PFSK-1 (cell line): ENCODE measurements around the gene PTGDS.

Experiments
- FOXP2 ChIP-seq: optimal IDR thresholded peaks from 2 replicates; pipeline ENCODE3; 2011; ENCODE audit warnings: borderline replicate concordance, control low read depth, inconsistent platforms; ENCODE audit not compliant: insufficient read depth; ENCODE audit errors: extremely low read length, extremely low read depth
- POLR2AphosphoS5 ChIP-seq: IDR thresholded peaks from 2 replicates; pipeline ENCODE4 v1.6.1; 2012; ENCODE audit warnings: low read depth, mild to moderate bottlenecking, control low read depth, low read length, moderate library complexity
- SIN3A ChIP-seq: IDR thresholded peaks from 2 replicates; pipeline ENCODE4 v1.6.1; 2012; ENCODE audit warnings: mild to moderate bottlenecking, low read length, moderate library complexity, borderline replicate concordance; ENCODE audit not compliant: insufficient read depth
- TAF1 ChIP-seq: IDR thresholded peaks from 2 replicates; pipeline ENCODE4 v1.6.1; 2012; ENCODE audit warnings: low read length, control low read depth, borderline replicate concordance; ENCODE audit not compliant: insufficient read depth
- TF ChIP-seq, protein P1 (sequence below), 2 experiments: IDR thresholded peaks; 2 replicates each; pipeline versions ENCODE4 v1.6.1 to v1.8.0; 2011 to 2012; ENCODE audit warnings: low read depth in 2 of 2, low read length in 2 of 2, control low read depth in 1 of 2, inconsistent platforms in 1 of 2, mild to moderate bottlenecking in 1 of 2, moderate library complexity in 1 of 2; ENCODE audit not compliant: insufficient read depth in 1 of 2

Gene PTGDS

DNA sequence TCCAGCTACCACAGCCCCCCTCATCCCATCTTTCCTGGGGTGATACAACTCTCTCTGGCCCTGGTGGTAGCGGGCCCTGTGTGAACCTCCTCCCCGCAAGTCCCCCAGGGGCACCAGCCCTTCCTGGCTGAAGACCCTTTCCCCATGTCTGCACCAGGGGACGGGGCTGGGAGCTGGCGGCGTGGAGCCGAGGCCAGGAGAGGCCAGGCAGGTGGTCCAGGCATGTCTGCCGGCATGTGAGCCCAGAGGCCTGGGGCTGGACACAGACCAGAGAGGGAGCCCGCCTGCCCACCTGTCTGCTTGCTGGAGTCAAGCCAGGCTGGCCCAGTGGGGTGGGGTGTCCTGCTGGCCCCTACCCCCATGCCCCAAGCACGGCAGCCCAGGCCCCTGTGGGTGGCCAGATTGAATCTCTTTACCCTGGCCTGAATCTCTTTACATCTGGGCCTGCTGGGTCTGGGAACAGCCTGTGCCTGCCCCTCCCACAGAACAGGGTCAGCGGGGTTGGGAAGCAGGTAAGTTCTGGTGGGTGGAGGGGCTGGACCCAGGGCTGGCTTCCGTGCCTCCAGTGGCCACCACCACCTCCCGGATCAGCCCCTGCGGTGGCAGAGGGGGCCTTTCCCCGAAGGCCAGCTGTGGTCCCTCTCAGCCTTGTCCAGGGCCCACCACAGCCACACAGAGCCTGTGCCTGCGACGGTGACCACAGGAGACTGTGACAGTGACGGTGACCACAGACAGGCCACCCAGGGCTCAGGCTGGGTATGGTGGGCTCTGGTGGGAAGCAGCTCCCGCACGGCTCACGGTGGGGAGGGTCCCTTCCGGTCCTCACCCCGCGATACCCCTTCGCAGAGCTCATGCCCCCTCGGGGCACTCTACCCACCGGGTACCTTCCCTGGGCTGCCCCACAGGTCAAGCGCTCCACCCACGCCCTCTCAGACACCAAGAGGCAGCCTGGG, 18.1 kb upstream of the PTGDS start:
- TF ChIP-seq SIN3A (no peak), POLR2AphosphoS5 (no peak), TAF1 (no peak)
- TF ChIP-seq, protein P1, sequence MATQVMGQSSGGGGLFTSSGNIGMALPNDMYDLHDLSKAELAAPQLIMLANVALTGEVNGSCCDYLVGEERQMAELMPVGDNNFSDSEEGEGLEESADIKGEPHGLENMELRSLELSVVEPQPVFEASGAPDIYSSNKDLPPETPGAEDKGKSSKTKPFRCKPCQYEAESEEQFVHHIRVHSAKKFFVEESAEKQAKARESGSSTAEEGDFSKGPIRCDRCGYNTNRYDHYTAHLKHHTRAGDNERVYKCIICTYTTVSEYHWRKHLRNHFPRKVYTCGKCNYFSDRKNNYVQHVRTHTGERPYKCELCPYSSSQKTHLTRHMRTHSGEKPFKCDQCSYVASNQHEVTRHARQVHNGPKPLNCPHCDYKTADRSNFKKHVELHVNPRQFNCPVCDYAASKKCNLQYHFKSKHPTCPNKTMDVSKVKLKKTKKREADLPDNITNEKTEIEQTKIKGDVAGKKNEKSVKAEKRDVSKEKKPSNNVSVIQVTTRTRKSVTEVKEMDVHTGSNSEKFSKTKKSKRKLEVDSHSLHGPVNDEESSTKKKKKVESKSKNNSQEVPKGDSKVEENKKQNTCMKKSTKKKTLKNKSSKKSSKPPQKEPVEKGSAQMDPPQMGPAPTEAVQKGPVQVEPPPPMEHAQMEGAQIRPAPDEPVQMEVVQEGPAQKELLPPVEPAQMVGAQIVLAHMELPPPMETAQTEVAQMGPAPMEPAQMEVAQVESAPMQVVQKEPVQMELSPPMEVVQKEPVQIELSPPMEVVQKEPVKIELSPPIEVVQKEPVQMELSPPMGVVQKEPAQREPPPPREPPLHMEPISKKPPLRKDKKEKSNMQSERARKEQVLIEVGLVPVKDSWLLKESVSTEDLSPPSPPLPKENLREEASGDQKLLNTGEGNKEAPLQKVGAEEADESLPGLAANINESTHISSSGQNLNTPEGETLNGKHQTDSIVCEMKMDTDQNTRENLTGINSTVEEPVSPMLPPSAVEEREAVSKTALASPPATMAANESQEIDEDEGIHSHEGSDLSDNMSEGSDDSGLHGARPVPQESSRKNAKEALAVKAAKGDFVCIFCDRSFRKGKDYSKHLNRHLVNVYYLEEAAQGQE (IDR thresholded peaks at IDR 0.05; ENCODE audit: insufficient read depth in 1 of 2, low read depth in 2 of 2, low read length in 2 of 2): no peak

DNA sequence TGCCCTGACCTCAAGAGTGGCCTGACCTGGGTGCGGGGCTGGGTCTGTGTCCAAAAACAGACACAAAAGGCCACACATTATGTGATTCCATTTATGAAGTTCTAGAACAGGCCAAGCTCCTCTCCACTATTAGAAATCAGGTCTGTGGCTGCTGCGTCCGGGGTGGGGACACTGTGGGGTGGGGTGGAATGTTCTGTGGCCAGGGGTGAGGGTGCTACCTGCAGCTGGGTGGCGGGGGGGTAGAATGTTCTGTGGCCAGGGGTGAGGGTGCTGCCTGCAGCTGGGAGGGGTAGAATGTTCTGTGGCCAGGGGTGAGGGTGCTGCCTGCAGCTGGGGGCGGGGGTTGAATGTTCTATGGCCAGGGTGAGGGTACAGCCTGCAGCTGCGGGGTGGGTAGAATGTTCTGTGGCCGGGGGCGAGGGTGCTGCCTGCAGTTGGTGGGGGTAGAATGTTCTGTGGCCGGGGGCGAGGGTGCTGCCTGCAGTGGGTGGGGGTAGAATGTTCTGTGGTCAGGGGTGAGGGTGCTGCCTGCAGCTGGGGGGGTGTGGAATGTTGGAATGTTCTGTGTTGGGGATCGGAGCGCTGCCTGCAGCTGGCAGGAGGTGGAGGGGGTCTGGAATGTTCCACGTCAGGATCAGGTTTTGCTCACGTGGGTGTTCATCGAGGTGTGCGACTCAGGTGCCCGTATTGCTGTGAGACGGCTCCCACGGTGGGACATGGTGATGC, 16.9 kb upstream of the PTGDS start:
- TF ChIP-seq POLR2AphosphoS5: no peak
- TF ChIP-seq, protein P1 (IDR thresholded peaks at IDR 0.05; ENCODE audit: insufficient read depth in 1 of 2, low read depth in 2 of 2, low read length in 2 of 2): no peak
- no peak for TF ChIP-seq SIN3A
- TF ChIP-seq TAF1: no peak
- TF ChIP-seq FOXP2: no peak

DNA sequence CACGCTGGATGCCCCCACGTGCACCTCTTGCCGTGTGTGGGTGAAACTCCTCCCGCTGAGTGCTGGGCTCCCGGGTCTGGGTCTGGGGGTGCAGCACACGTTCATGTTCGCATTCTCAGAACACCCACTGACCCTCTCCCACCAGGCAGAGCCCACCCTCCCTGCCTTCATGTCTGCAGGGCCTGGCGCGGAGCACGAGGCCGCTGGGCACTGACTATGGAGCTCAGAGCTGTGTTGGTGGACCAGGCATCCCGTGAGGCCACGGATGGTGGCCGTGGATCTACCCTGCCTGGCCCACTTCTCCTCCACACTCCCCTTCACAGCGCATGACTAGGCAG, 16.4 kb upstream of the PTGDS start:
- TF ChIP-seq SIN3A (no peak), TAF1 (no peak), POLR2AphosphoS5 (no peak), FOXP2 (no peak)
- TF ChIP-seq, protein P1 (IDR thresholded peaks at IDR 0.05; ENCODE audit: insufficient read depth in 1 of 2, low read depth in 2 of 2, low read length in 2 of 2): no peak

DNA sequence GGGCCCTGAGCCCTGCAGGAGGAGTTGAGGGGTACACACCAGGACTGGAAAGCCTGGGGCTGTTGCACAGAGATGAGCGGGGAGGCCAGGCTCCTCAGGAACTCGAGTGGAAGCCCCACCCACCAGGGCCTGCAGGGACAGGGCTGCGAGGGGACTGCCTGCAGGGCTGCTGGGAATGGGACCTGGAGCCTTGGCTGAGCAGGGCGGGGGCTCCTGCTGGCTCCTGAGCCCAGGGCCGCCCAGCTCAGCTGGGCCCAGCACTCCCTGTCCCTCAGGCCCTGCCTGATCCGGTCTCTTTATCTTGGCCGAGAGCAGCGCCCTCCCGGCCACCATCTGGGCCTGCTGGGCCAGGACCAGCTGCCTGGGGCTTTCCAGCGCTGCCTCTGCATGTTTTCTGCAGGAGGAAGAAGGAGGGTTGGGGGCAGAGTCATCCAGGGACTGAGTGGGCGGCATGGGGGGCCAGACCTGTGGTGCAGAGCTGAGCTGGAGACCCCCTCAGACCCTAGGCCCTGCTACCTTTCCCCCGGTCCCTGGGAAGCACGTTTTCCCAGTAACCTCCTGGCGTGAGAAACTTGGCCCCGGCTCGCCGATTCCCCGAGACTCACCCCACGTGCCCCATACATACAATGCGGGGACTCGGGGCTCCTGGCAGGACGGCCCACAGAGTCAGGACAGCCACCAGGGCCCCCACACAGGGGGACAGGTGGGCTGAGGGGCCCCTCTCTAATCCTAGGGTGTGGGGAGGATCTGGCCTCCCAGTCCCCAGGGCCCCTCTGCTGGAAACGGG, 15.8 kb upstream of the PTGDS start:
- TF ChIP-seq TAF1 (no peak), POLR2AphosphoS5 (no peak), SIN3A (no peak), FOXP2 (no peak)
- TF ChIP-seq, protein P1 (IDR thresholded peaks at IDR 0.05; ENCODE audit: insufficient read depth in 1 of 2, low read depth in 2 of 2, low read length in 2 of 2): no peak
